GM13976 (cell line): ENCODE results near the gene SNX27.

ENCODE experiments used
- DNase-seq: peaks from one replicate; pipeline ENCODE4 v3.0.0; 2012; ENCODE audit warnings: low spot score
- CTCF ChIP-seq: IDR thresholded peaks from 2 replicates; pipeline ENCODE4 v1.5.1; 2012; ENCODE audit warnings: borderline replicate concordance, mild to moderate bottlenecking; ENCODE audit not compliant: insufficient read depth; ENCODE audit errors: extremely low read depth, missing control alignments, control extremely low read depth
- in situ Hi-C: fragments of 300-500 bp; cut with MboI; formaldehyde crosslinking; loops from one replicate; pipeline ENCODE4 v1.12.0; 2022; ENCODE audit warnings: low sequenced_read_pairs, mixed read lengths, inconsistent platforms; ENCODE audit not compliant: unreplicated experiment

SNX27 gene

GRCh38 chr1:151619489-151620093 is 7.7 kb downstream of the SNX27 start:
- in situ Hi-C loops = no loop called here
- no peak for TF ChIP-seq CTCF
- DNase-seq = no peak

GRCh38 chr1:151620286-151620685 is 8.4 kb downstream of the SNX27 start:
- in situ Hi-C loops = no loop called here
- TF ChIP-seq CTCF = no peak
- no peak for DNase-seq

- in situ Hi-C loops = no loop called here
- DNase-seq = no peak
- TF ChIP-seq CTCF = no peak
These were observed 9.5 kb downstream of the SNX27 start for GRCh38 chr1:151621351-151621750.

- in situ Hi-C loops = no loop called here
- no peak for TF ChIP-seq CTCF
- no peak for DNase-seq
These were observed 12.9 kb downstream of the SNX27 start for GRCh38 chr1:151624783-151625182.

GRCh38 chr1:151626740-151627334 is 15.0 kb downstream of the SNX27 start:
- in situ Hi-C loops = no loop called here
- DNase-seq = no peak

GRCh38 chr1:151629278-151629677 is 17.4 kb downstream of the SNX27 start:
- in situ Hi-C loops = no loop called here
- no peak for DNase-seq
- no peak for TF ChIP-seq CTCF

More at GRCh38 chr1:151626740-151627334, 15.0 kb downstream of the SNX27 start:
- TF ChIP-seq CTCF = no peak
